ENCODE measurements around the gene ASPN. TPM values are rescaled to one million over a fixed set of nuclear protein-coding genes. Genes with fewer than 3 reads are reported as not detected.
A peak's percentile ranks its signal among the peaks of the same experiment; 100 is the strongest.

The ASPN gene
- total and polyA plus RNA-seq, 8 donors, result 2.1 to 27.5 (median 5.2) TPM

GRCh38 chr9:92408747-92409478, 73.4 kb downstream of the ASPN start:
- intact Hi-C loops (cut with DNase I), result no loop called here
- Histone ChIP-seq H3K27me3 (no peaks in the 10 kb centered on the region), H3K9me3 (no peaks in the 10 kb centered on the region), H3K27ac (no peak overlapping the region), H3K36me3 (no peaks in the 10 kb centered on the region), H3K4me3 (no peak overlapping the region), H3K4me1 (peaks cover 7 to 10% of the 10 kb centered on the region in 2 donors)
- ATAC-seq, result no peak
- no peak for DNase-seq
- TF ChIP-seq CTCF (IDR thresholded peaks at IDR 0.05), result no peak

GRCh38 chr9:92407818-92408217, 74.5 kb downstream of the ASPN start:
- Histone ChIP-seq H3K4me3 (no peak overlapping the region), H3K9me3 (no peaks in the 10 kb centered on the region), H3K4me1 (peaks cover 7 to 10% of the 10 kb centered on the region in 2 donors), H3K27me3 (no peaks in the 10 kb centered on the region), H3K27ac (no peak overlapping the region), H3K36me3 (no peaks in the 10 kb centered on the region)
- intact Hi-C loops (cut with DNase I), result no loop called here
- ATAC-seq (no peak), DNase-seq (no peak)
- no peak for TF ChIP-seq CTCF (IDR thresholded peaks at IDR 0.05)

- Histone ChIP-seq H3K4me1 (peaks cover 7 to 10% of the 10 kb centered on the region in 2 donors), H3K27ac (peak overlapping the region; percentile 29 to 30), H3K27me3 (no peaks in the 10 kb centered on the region), H3K36me3 (no peaks in the 10 kb centered on the region), H3K4me3 (no peak overlapping the region), H3K9me3 (no peaks in the 10 kb centered on the region)
- ATAC-seq (peak; percentile 81), DNase-seq (peak in 1 of 4 donors; percentile 65)
- no peak for TF ChIP-seq CTCF (IDR thresholded peaks at IDR 0.05)
- intact Hi-C loops (cut with DNase I), result no loop called here
These were observed 75.8 kb downstream of the ASPN start for GRCh38 chr9:92406477-92406876.

Small RNAs within 50 kb of the gene (microRNA-seq; reads per million reads assigned to microRNA genes)
- 0 to 0.17 reads per million in 2 donors for gene MIR4670

Other genes with a start within 250 kb of the ASPN start
- 100 to 1,000 TPM in 1 of 2 donors, 10 to 100 TPM in 1; 84.1 to 157 TPM for gene IARS1, start 188.8 kb downstream of the ASPN start, total RNA-seq
- gene IARS1, start 188.8 kb downstream of the ASPN start, polyA plus RNA-seq (ENCODE audit: insufficient read length in 6 of 6), result 10 to 100 TPM; 81.6 to 95.0 (median 88.9) TPM
- 10 to 100 TPM; 23.7 to 35.1 TPM for gene NOL8, start 157.2 kb downstream of the ASPN start, total RNA-seq
- gene NOL8, start 157.2 kb downstream of the ASPN start, polyA plus RNA-seq (ENCODE audit: insufficient read length in 6 of 6), result 10 to 100 TPM; 47.6 to 69.3 (median 53.6) TPM
- 1 to 10 TPM; 5.0 to 8.4 TPM for gene CENPP, start 156.6 kb downstream of the ASPN start, total RNA-seq
- gene CENPP, start 156.6 kb downstream of the ASPN start, polyA plus RNA-seq (ENCODE audit: insufficient read length in 6 of 6), result 1 to 10 TPM; 3.2 to 9.0 (median 5.7) TPM
- 10 to 100 TPM; 11.8 to 41.2 TPM for gene OGN, start 77.9 kb downstream of the ASPN start, total RNA-seq
- gene OGN, start 77.9 kb downstream of the ASPN start, polyA plus RNA-seq (ENCODE audit: insufficient read length in 6 of 6), result 100 to 1,000 TPM in 5 of 6 donors, 10 to 100 TPM in 1; 88.9 to 153 (median 142) TPM
- gene OMD, start 58.0 kb downstream of the ASPN start, total RNA-seq, result 1 to 10 TPM; 2.4 to 8.5 TPM
- gene OMD, start 58.0 kb downstream of the ASPN start, polyA plus RNA-seq (ENCODE audit: insufficient read length in 6 of 6), result 1 to 10 TPM in 3 of 6 donors, under 1 TPM in 3; 0.47 to 1.3 (median 0.90) TPM
- gene ECM2, start 53.5 kb upstream of the ASPN start, total RNA-seq, result 10 to 100 TPM in 1 of 2 donors, 1 to 10 TPM in 1; 3.8 to 20.2 TPM
- 10 to 100 TPM; 30.9 to 51.2 (median 46.9) TPM for gene ECM2, start 53.5 kb upstream of the ASPN start, polyA plus RNA-seq (ENCODE audit: insufficient read length in 6 of 6)
- gene IPPK, start 187.6 kb upstream of the ASPN start, total RNA-seq, result 1 to 10 TPM; 6.5 to 8.0 TPM
- 10 to 100 TPM in 3 of 6 donors, 1 to 10 TPM in 3; 7.6 to 10.8 (median 9.5) TPM for gene IPPK, start 187.6 kb upstream of the ASPN start, polyA plus RNA-seq (ENCODE audit: insufficient read length in 6 of 6)